Tibial nerve (tissue), 4 donors: ENCODE measurements around the gene OR6X1. TPM values are rescaled to one million over a fixed set of nuclear protein-coding genes. Genes with fewer than 3 reads are reported as not detected.

ENCODE experiments used
- DNase-seq, 2 donors: peaks; one replicate each; pipeline ENCODE4 v3.0.0-alpha.2; 2019; ENCODE audit warnings: low spot score in 2 of 2
- H3K27ac ChIP-seq, 4 donors: fragments of 200-600 bp; sonication (generic) in 3 of 4; one replicate each; pipeline ENCODE4 v1.5.1; 2017 to 2019; ENCODE audit warnings: mild to moderate bottlenecking in 1 of 4
- H3K27me3 ChIP-seq, 2 donors: fragments of 200-600 bp; sonication (generic) in 1 of 2; one replicate each; pipeline versions ENCODE4 v1.5.1 to v1.6.0; 2017 to 2019
- H3K36me3 ChIP-seq, 3 donors: fragments of 200-600 bp; sonication (generic); one replicate each; pipeline ENCODE4 v1.5.1; 2018 to 2019
- H3K4me1 ChIP-seq, 4 donors: fragments of 200-600 bp; sonication (generic) in 3 of 4; one replicate each; pipeline ENCODE4 v1.5.1; 2017 to 2019
- H3K4me3 ChIP-seq, 4 donors: fragments of 200-600 bp; sonication (generic) in 3 of 4; one replicate each; pipeline ENCODE4 v1.5.1; 2017 to 2019; ENCODE audit warnings: mild to moderate bottlenecking in 1 of 4, moderate library complexity in 1 of 4
- H3K9me3 ChIP-seq, 4 donors: fragments of 200-600 bp; sonication (generic) in 3 of 4; one replicate each; pipeline ENCODE4 v1.5.1; 2017 to 2019
- CTCF ChIP-seq, 5 experiments: fragments of 200-600 bp in 3 of 5; fragments of 450-650 bp in 2 of 5; sonication (generic) in 3 of 5; IDR thresholded peaks; one replicate each; pipeline ENCODE4 v1.5.1; 2016 to 2019; ENCODE audit warnings: antibody characterized with exemption in 5 of 5, mild to moderate bottlenecking in 3 of 5, moderate library complexity in 2 of 5
- EP300 ChIP-seq, 2 donors: sonication (generic); formaldehyde crosslinking; IDR thresholded peaks; one replicate each; pipeline ENCODE4 v1.6.1; 2017; ENCODE audit warnings: antibody characterized with exemption in 2 of 2, mild to moderate bottlenecking in 1 of 2
- POLR2A ChIP-seq, 2 donors: fragments of 450-650 bp; IDR thresholded peaks; one replicate each; pipeline ENCODE4 v1.6.1; 2017; ENCODE audit warnings: antibody characterized with exemption in 2 of 2, mild to moderate bottlenecking in 2 of 2, moderate library complexity in 2 of 2
- WGBS, 2 donors: methylation state at CpG; one replicate each; pipeline ENCODE4 v1.1.5; 2018; 5-methylcytosine and 5-hydroxymethylcytosine counted together
- total RNA-seq, 4 donors: library from RNA; depleted of rRNA; stranded (reverse); fragments of >200 nt; gene quantifications; one replicate each; pipeline ENCODE4 v1.1.0, GENCODE V29; 2016

The OR6X1 gene
- not detected for total RNA-seq

GRCh38 chr11:123754101-123754568, at the start of gene OR6X1:
Gene OR6X1, minus strand, starts transcription at chr11:123754518. Its CDS starts 0 bp downstream, at chr11:123754518.
- H3K4me3 ChIP-seq: no peak within 1 kb of the TSS
- no peaks in the 10 kb centered on the region for H3K4me1 ChIP-seq
- H3K27ac ChIP-seq: no peak within 1 kb of the TSS
- H3K9me3 ChIP-seq: no peaks in the 10 kb centered on the region
- TF ChIP-seq EP300 (IDR thresholded peaks at IDR 0.05) (no peak), POLR2A (IDR thresholded peaks at IDR 0.05) (no peak), CTCF (IDR thresholded peaks at IDR 0.05) (no peak)
- 87 to 91% methylated on average over 3 of the region's 3 CpGs for WGBS, 2 donors
- no peak for DNase-seq
- H3K27me3 ChIP-seq: no peaks in the 10 kb centered on the region
- H3K36me3 ChIP-seq: no peaks in the 10 kb centered on the region

- TF ChIP-seq CTCF (IDR thresholded peaks at IDR 0.05): no peak
- no peak for TF ChIP-seq POLR2A (IDR thresholded peaks at IDR 0.05)
- TF ChIP-seq EP300 (IDR thresholded peaks at IDR 0.05): no peak
- Histone ChIP-seq H3K9me3 (no peaks in the 10 kb centered on the region), H3K4me1 (no peaks in the 10 kb centered on the region), H3K27me3 (no peaks in the 10 kb centered on the region), H3K4me3 (no peak overlapping the region), H3K36me3 (no peaks in the 10 kb centered on the region), H3K27ac (no peak overlapping the region)
- no peak for DNase-seq
- 0 to 37% methylated on average over 1 of the region's 1 CpG for WGBS, 2 donors
These were observed 47.4 kb upstream of the OR6X1 start for GRCh38 chr11:123801765-123802164.

- Histone ChIP-seq H3K9me3 (no peaks in the 10 kb centered on the region), H3K36me3 (no peaks in the 10 kb centered on the region), H3K4me3 (no peak overlapping the region), H3K4me1 (no peaks in the 10 kb centered on the region), H3K27ac (no peak overlapping the region), H3K27me3 (no peaks in the 10 kb centered on the region)
- WGBS, 2 donors: 63 to 77% methylated on average over 3 of the region's 3 CpGs
- DNase-seq: no peak
- TF ChIP-seq CTCF (IDR thresholded peaks at IDR 0.05) (no peak), EP300 (IDR thresholded peaks at IDR 0.05) (no peak), POLR2A (IDR thresholded peaks at IDR 0.05) (no peak)
These were observed 45.7 kb upstream of the OR6X1 start for GRCh38 chr11:123800036-123800435.

- 86 to 93% methylated on average over 4 of the region's 4 CpGs for WGBS, 2 donors
- Histone ChIP-seq H3K27ac (no peak overlapping the region), H3K36me3 (no peaks in the 10 kb centered on the region), H3K27me3 (no peaks in the 10 kb centered on the region), H3K4me3 (no peak overlapping the region), H3K4me1 (no peaks in the 10 kb centered on the region), H3K9me3 (no peaks in the 10 kb centered on the region)
- no peak for TF ChIP-seq CTCF (IDR thresholded peaks at IDR 0.05)
- TF ChIP-seq EP300 (IDR thresholded peaks at IDR 0.05): no peak
- no peak for TF ChIP-seq POLR2A (IDR thresholded peaks at IDR 0.05)
- no peak for DNase-seq
These were observed 45.1 kb upstream of the OR6X1 start for GRCh38 chr11:123799438-123799837.

GRCh38 chr11:123798513-123799252, 44.4 kb upstream of the OR6X1 start:
- H3K9me3 ChIP-seq: no peaks in the 10 kb centered on the region
- no peaks in the 10 kb centered on the region for H3K27me3 ChIP-seq
- 85 to 86% methylated on average over 5 of the region's 5 CpGs for WGBS, 2 donors
- H3K27ac ChIP-seq: no peak overlapping the region
- no peak for DNase-seq
- no peaks in the 10 kb centered on the region for H3K4me1 ChIP-seq
- H3K36me3 ChIP-seq: no peaks in the 10 kb centered on the region
- no peak overlapping the region for H3K4me3 ChIP-seq
- TF ChIP-seq CTCF (IDR thresholded peaks at IDR 0.05) (no peak), EP300 (IDR thresholded peaks at IDR 0.05) (no peak), POLR2A (IDR thresholded peaks at IDR 0.05) (no peak)
